GM03348 (cell line): ENCODE results near the gene GBA3.

Source experiments
- DNase-seq: peaks from one replicate; pipeline ENCODE4 v3.0.0; 2012; ENCODE audit warnings: low spot score

The GBA3 gene

GRCh38 chr4:22787753-22788375, 95.1 kb downstream of the GBA3 start:
- DNase-seq = no peak

GRCh38 chr4:22790631-22791030, 97.9 kb downstream of the GBA3 start:
- DNase-seq = no peak

GRCh38 chr4:22794732-22795131, 102.0 kb downstream of the GBA3 start:
- DNase-seq = no peak

- no peak for DNase-seq
These were observed 108.7 kb downstream of the GBA3 start for GRCh38 chr4:22801391-22801790.

- peak; percentile 14 for DNase-seq
These were observed 110.1 kb downstream of the GBA3 start for GRCh38 chr4:22802876-22803275.

GRCh38 chr4:22803512-22803911, 110.8 kb downstream of the GBA3 start:
- DNase-seq = no peak

- no peak for DNase-seq
These were observed 122.2 kb downstream of the GBA3 start for GRCh38 chr4:22814906-22815305.

GRCh38 chr4:22824091-22824490, 131.4 kb downstream of the GBA3 start:
- no peak for DNase-seq

- no peak for DNase-seq
These were observed 149.8 kb downstream of the GBA3 start for GRCh38 chr4:22842360-22843018.

- DNase-seq = no peak
These were observed 155.6 kb downstream of the GBA3 start for GRCh38 chr4:22848332-22848731.

- DNase-seq = no peak
These were observed 157.3 kb downstream of the GBA3 start for GRCh38 chr4:22850055-22850454.

GRCh38 chr4:22850630-22851029, 157.9 kb downstream of the GBA3 start:
- DNase-seq = no peak

GRCh38 chr4:22857411-22857810, 164.7 kb downstream of the GBA3 start:
- DNase-seq = no peak

GRCh38 chr4:22859318-22859717, 166.6 kb downstream of the GBA3 start:
- no peak for DNase-seq
